ENCODE measurements around the gene SVIP.

The SVIP gene
- total RNA-seq = 32.3 reads per million, percentile 58 among the genes with 10 or more reads in this experiment

GRCh38 chr11:22829231-22830081, at the start of gene SVIP:
Gene SVIP (minus strand): TSS chr11:22829801. CDS start chr11:22829748, 53 bp downstream.
- DNase-seq = peak; percentile 91

GRCh38 chr11:22878604-22879003, 49.0 kb upstream of the SVIP start:
- no peak for DNase-seq

GRCh38 chr11:22878039-22878438, 48.4 kb upstream of the SVIP start:
- no peak for DNase-seq

GRCh38 chr11:22875869-22876473, 46.4 kb upstream of the SVIP start:
- DNase-seq = peak; percentile 48

- DNase-seq = no peak
Measured at GRCh38 chr11:22869325-22869724, 39.7 kb upstream of the SVIP start.

- no peak for DNase-seq
Measured at GRCh38 chr11:22860241-22860640, 30.6 kb upstream of the SVIP start, which contains the start of gene CCDC179. Gene CCDC179 (minus strand): TSS chr11:22860474. CDS start chr11:22860421, 53 bp downstream.

- DNase-seq = no peak
Measured at GRCh38 chr11:22859756-22860155, 30.2 kb upstream of the SVIP start.

- no peak for DNase-seq
Measured at GRCh38 chr11:22851477-22851876, 21.9 kb upstream of the SVIP start.

GRCh38 chr11:22846726-22847125, 17.1 kb upstream of the SVIP start:
- DNase-seq = no peak

- DNase-seq = no peak
Measured at GRCh38 chr11:22832315-22833015, 2.9 kb upstream of the SVIP start.

DNA sequence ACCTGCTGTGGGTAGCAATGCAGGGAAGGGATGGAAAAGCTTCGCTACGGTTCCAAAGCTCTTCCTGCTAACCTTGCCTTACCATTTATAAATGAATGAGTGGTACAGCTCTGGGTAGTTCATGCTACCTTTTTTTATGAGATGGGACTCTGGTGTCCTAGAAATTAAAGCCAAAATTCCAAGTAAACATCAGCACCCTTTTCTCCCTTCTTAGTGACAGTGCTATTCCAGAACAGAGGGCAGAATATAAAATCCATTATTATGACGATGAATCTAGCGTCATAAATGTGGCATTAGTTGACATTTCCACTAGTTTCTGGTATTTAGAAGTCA, 447 bp upstream of the SVIP start:
- DNase-seq = no peak

DNA sequence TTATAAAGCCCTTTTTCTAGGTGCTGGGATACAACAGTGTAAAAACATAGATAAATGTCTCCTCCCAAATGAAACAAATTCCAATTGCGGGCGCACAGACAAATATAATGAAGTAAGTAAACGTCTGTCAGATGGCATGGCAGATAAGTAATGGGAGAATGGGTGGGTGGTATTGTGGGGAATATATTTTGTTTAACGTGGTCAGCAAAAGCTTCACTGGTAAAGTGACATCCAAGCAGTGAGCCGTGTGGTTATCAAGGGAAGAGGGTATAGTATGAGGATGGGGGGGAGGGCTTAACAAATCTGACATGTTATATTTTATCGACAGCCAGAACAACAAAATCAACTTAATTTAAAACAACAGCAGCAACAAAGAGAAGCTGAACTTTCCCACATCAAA, 1.2 kb downstream of the SVIP start:
- DNase-seq = no peak

GRCh38 chr11:22822203-22822602, 7.4 kb downstream of the SVIP start:
- DNase-seq = no peak

GRCh38 chr11:22809893-22810292, 19.7 kb downstream of the SVIP start:
- DNase-seq = no peak

- DNase-seq = no peak
Measured at GRCh38 chr11:22808571-22809197, 20.9 kb downstream of the SVIP start.

DNA sequence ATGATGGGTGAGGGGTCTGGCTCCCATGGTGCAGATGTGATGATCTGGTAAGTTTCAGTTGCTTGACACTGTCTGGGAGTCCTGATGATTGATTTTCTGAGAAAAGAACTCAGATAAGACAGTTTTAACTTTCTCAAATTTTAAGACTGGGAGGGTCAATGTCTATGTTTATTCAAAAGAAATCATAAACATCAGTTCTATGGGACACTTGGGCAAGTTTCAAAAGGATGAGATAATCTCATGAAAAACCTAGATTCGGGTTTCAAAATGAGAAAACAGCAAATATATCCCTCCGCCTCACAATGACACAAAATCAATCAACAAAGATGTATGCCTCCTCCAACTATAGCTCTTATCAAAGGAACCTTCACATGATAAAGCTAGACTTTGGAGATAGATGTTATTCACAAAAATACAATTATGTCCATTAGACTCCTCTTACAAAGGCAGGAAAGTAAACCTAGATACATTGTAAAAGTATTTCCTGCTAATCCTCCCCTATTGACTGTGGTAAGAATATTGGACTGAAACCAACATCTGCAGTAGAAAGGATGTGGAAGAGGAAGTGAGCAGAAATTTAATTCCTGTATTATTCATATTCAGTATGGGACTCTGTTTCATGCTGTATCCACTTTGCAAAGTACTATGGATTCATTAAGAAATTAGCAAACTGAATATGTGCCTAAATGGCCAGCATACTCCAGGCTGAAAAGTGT, 21.6 kb downstream of the SVIP start:
- DNase-seq = no peak

- no peak for DNase-seq
Measured at GRCh38 chr11:22807391-22807790, 22.2 kb downstream of the SVIP start.

DNA sequence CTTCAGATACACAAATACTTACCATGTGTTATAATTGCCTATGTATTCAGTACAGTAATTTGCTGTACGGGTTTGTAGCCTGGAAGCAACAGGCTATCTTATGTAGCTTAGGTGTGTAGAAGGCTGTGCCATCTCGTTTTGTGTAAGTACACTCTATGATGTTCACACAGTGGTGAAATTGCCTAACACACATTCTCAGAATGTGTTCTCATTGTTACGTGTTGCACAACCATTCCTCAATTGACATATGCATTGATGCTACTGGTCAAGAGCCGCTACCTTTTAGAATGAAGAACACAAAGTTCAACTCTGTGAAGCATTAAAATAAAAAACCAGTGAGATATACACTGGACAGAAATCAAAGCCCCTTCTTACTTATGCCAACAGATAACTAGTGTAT, 26.7 kb downstream of the SVIP start:
- no peak for DNase-seq

GRCh38 chr11:22800482-22800881, 29.1 kb downstream of the SVIP start:
- DNase-seq = no peak

DNA sequence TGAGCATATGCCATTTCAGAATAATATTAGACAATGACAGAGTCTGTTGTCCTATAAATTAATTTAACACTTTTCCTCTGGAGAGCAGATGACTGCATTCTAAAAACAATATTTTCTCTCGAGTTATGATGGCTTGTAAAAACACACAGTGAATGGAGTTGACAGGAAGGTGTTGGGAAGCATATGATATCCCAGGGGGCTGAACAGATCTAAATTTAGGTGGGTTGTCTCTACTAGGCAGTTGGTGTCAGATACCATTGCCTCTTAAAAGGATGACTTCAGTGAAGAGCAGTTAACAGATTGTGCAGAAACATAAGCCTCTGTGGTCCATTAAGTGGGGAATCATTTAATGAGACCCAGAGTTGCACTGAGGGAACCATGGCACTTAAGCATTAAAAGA, 30.7 kb downstream of the SVIP start:
- DNase-seq = no peak

DNA sequence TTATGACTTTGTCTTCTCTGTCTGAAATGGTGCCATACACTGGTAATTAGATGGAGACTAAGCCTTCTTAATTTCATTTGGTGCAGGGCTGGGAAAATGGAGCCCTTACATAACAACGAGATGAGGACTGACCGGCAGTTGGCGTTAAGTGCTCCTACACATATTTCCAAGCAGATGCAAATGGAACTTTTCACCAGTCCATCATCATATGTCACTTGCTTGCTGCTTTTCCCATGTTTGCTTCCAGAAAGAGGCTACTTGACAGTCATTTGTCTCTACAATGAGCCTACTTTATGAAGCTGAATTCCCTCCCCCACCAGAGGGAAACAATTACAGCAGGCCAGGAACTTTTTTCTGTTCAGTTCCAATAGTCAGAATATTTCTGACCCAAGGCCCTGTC, 32.6 kb downstream of the SVIP start:
- no peak for DNase-seq

DNA sequence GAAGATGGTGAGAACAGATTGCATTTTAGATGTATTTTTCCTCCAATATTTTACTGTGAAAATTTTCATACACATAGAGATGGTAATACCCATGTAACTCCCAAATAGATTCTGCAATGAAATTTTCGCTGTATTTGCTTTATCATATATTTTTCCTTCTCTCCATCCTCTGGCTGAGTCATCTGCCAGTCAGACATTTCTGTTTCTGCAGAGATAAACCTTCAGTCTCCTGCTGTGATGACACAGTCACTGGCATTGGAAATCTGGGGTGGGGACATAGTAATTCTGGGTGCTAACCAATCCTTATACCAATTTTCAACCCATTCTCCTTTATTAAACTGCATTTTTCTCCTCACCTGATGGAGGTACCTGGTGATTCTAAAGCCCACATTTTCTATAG, 33.7 kb downstream of the SVIP start:
- DNase-seq = no peak

DNA sequence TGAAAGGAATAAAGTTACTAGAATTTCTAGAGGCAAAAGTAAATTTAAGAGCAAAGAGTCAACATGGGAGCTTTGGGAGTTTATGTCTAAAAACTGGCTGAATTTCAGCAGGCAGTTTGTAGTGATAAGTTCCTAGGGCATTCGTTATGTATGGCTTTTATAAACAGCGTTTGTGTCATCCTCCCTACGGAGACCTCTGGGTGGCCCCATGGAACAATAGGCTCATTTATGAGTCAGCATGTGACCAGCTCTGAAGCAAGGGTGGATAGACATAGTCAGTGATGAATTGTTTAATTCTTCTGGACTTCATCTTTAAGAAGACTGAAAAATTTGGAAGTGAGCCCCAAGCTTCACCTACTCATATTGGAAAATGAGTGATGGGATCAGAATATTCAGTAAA, 37.1 kb downstream of the SVIP start:
- no peak for DNase-seq
